Measurements from ENCODE around the gene GPR137C. TPM values are rescaled to one million over a fixed set of nuclear protein-coding genes. Genes with fewer than 3 reads are reported as not detected.

Gene GPR137C
- total and polyA plus RNA-seq, 2 of the 8 experiments (the other 6 are each of a cell fraction or from before 2014, with no cell fraction given): 2.7 to 4.3 TPM

GRCh38 chr14:52558688-52559087 lies 6.1 kb downstream of the GPR137C start (continued):
- TF ChIP-seq CHD7 (IDR thresholded peaks at IDR 0.05; ENCODE audit: insufficient replicate concordance, low read length): no peak
- no peak for TF ChIP-seq SIRT6 (IDR thresholded peaks at IDR 0.05; ENCODE audit: low read length)
- TF ChIP-seq SIN3A (conservative IDR thresholded peaks at IDR 0.05 in 1 of 2, IDR thresholded peaks at IDR 0.05 in 1 of 2; ENCODE audit: low read depth in 1 of 2, low read length in 2 of 2): no peak
